Spleen (tissue), 7 donors: ENCODE results near the gene ASB1.

Experiments
- CTCF ChIP-seq, 11 experiments: fragments of 200-600 bp in 7 of 11; fragments of 450-650 bp in 4 of 11; sonication (generic) in 4 of 11; IDR thresholded peaks in 8 of 11; conservative IDR thresholded peaks in 3 of 11; 1 replicate in 7 of 11; 2 replicates in 4 of 11; pipeline versions ENCODE4 v1.4.0 to v1.8.0; 2016 to 2021; ENCODE audit warnings: antibody characterized with exemption in 11 of 11, inconsistent platforms in 4 of 11, mild to moderate bottlenecking in 1 of 11
- POLR2A ChIP-seq, 3 donors: fragments of 450-650 bp; IDR thresholded peaks; one replicate each; pipeline ENCODE4 v1.5.1; 2017; ENCODE audit warnings: antibody characterized with exemption in 3 of 3, mild to moderate bottlenecking in 1 of 3
- POLR2AphosphoS5 ChIP-seq, 3 donors: sonication (generic); formaldehyde crosslinking; IDR thresholded peaks; one replicate each; pipeline ENCODE4 v1.5.1; 2017; ENCODE audit warnings: antibody characterized with exemption in 3 of 3
- donor health status: DM: no; HTN: no; CAD: no; lungs with moderate emphysema.
- donor health status: DM: no; HTN: no; CAD: no.
- donor health status: DM: no; HTN: no; CAD: no.

- TF ChIP-seq CTCF (IDR thresholded peaks at IDR 0.05 in 8 of 11, conservative IDR thresholded peaks at IDR 0.05 in 3 of 11) (no peak), POLR2AphosphoS5 (IDR thresholded peaks at IDR 0.05) (no peak), POLR2A (IDR thresholded peaks at IDR 0.05) (no peak)
Measured at GRCh38 chr2:238381341-238382115, 45.2 kb upstream of the ASB1 start.
